Caco-2 (cell line): ENCODE data around the gene EGFR. TPM values are rescaled to one million over a fixed set of nuclear protein-coding genes. Genes with fewer than 3 reads are reported as not detected.

Experiments used
- BruUV-seq: library from RNA; stranded (reverse); fragments of 400-500 nt; replicated peaks from 2 replicates; lab custom pipeline; 2021; lab: Mats Ljungman, UMichigan
- CTCF ChIA-PET: fragments of 300-600 bp; sonication (Branson Sonifier 250); formaldehyde crosslinking; loops from one replicate; lab custom pipeline; 2022; ENCODE audit warnings: antibody characterized with exemption; lab: Charles Lee
- POLR2A ChIA-PET: fragments of 300-600 bp; sonication (Branson Sonifier 250); formaldehyde crosslinking; loops from one replicate; lab custom pipeline; 2022; ENCODE audit warnings: antibody characterized with exemption; lab: Charles Lee
- DNase-seq, 2 experiments: peaks; one replicate each; pipeline versions ENCODE4 v3.0.0 to v3.0.0-alpha.2; 2020 to 2022
- H3K27me3 ChIP-seq: replicated peaks from 2 replicates; pipeline ENCODE4 v1.6.0; 2011; ENCODE audit warnings: low read length; ENCODE audit not compliant: control insufficient read depth, insufficient read depth
- H3K36me3 ChIP-seq: 2 replicates; pipeline ENCODE4 v1.5.1; 2011; ENCODE audit warnings: low read length; ENCODE audit not compliant: control insufficient read depth, insufficient read depth
- H3K4me1 ChIP-seq: fragments of 250-450 bp; sonication (Bioruptor Pico); 2 replicates; pipeline ENCODE4 v1.5.1; 2020; ENCODE audit warnings: mild to moderate bottlenecking
- H3K4me3 ChIP-seq: 2 replicates; pipeline ENCODE4 v1.5.1; 2011; ENCODE audit warnings: low read depth, mild to moderate bottlenecking, control low read depth, low read length
- H3K9me3 ChIP-seq: fragments of 250-450 bp; sonication (Bioruptor Pico); 2 replicates; pipeline ENCODE4 v1.5.1; 2020; ENCODE audit warnings: mild to moderate bottlenecking, moderate library complexity
- H3K27ac Mint-ChIP-seq: one replicate; pipeline ENCODE4 v1.8.0; 2022; ENCODE audit warnings: mixed read lengths; ENCODE audit not compliant: unreplicated experiment
- H3K27me3 Mint-ChIP-seq: one replicate; pipeline ENCODE4 v1.8.0; 2022; ENCODE audit warnings: mixed read lengths; ENCODE audit not compliant: insufficient read depth, unreplicated experiment
- H3K36me3 Mint-ChIP-seq: one replicate; pipeline ENCODE4 v1.8.0; 2022; ENCODE audit warnings: mild to moderate bottlenecking, mixed read lengths; ENCODE audit not compliant: insufficient read depth, unreplicated experiment
- H3K4me1 Mint-ChIP-seq: one replicate; pipeline ENCODE4 v1.8.0; 2022; ENCODE audit warnings: low read depth, mixed read lengths; ENCODE audit not compliant: unreplicated experiment
- H3K4me3 Mint-ChIP-seq: one replicate; pipeline ENCODE4 v1.8.0; 2022; ENCODE audit warnings: mild to moderate bottlenecking, moderate library complexity, mixed read lengths; ENCODE audit not compliant: unreplicated experiment
- H3K9me3 Mint-ChIP-seq: one replicate; pipeline ENCODE4 v1.8.0; 2022; ENCODE audit warnings: mixed read lengths; ENCODE audit not compliant: unreplicated experiment
- CTCF ChIP-seq, 2 experiments: fragments of 200-600 bp in 1 of 2; IDR thresholded peaks; 1 replicate in 1 of 2; 2 replicates in 1 of 2; pipeline versions ENCODE4 v1.5.1 to v1.8.0; 2011 to 2022; ENCODE audit warnings: antibody characterized with exemption in 1 of 2, control low read depth in 1 of 2, inconsistent platforms in 1 of 2, low read depth in 1 of 2, low read length in 1 of 2, mild to moderate bottlenecking in 1 of 2, moderate library complexity in 1 of 2; ENCODE audit not compliant: insufficient read depth in 1 of 2, severe bottlenecking in 1 of 2, unreplicated experiment in 1 of 2
- intact Hi-C: fragments of 100-400 bp; cut with micrococcal nuclease; formaldehyde crosslinking; loops from one replicate; pipeline ENCODE4 v1.10.0; 2022; ENCODE audit not compliant: unreplicated experiment
- total RNA-seq: library from RNA; stranded (reverse); gene quantifications from 2 replicates; pipeline ENCODE4 v1.2.3, GENCODE V29; 2022

Gene EGFR
- total RNA-seq, 1 experiment from 2014 or later = 60.1 TPM

GRCh38 chr7:55132550-55132889 is 113.7 kb downstream of the EGFR start:
- no peak overlapping the region for H3K4me3 ChIP-seq
- H3K9me3 ChIP-seq = no peaks in the 10 kb centered on the region
- CTCF ChIA-PET = interaction anchor here (1.2 to 1.3 kb wide), 2 partner anchors 49 to 255 kb away, joined by 3 read pairs; no protein-coding TSS in a partner anchor
- H3K27me3 ChIP-seq = no peaks in the 10 kb centered on the region
- H3K27ac Mint-ChIP-seq = peak overlapping the region; percentile 72
- BruUV-seq = no TSS peak
- DNase-seq = no peak
- no peaks in the 10 kb centered on the region for H3K9me3 Mint-ChIP-seq
- intact Hi-C loops = no loop called here
- H3K36me3 Mint-ChIP-seq = no peaks in the 10 kb centered on the region
- TF ChIP-seq CTCF (IDR thresholded peaks at IDR 0.05; ENCODE audit: insufficient read depth in 1 of 2, low read depth in 1 of 2, low read length in 1 of 2, severe bottlenecking in 1 of 2, unreplicated experiment in 1 of 2) = no peak
- no peaks in the 10 kb centered on the region for H3K36me3 ChIP-seq
- H3K4me1 ChIP-seq = peaks cover 40% of the 10 kb centered on the region
- peaks cover 26% of the 10 kb centered on the region for H3K4me1 Mint-ChIP-seq
- POLR2A ChIA-PET = no interaction called here
- no peaks in the 10 kb centered on the region for H3K27me3 Mint-ChIP-seq
- H3K4me3 Mint-ChIP-seq = peak overlapping the region; percentile 13

- Mint-ChIP-seq H3K27ac (peak overlapping the region; percentile 72), H3K27me3 (no peaks in the 10 kb centered on the region), H3K4me3 (peak overlapping the region; percentile 13), H3K4me1 (peaks cover 26% of the 10 kb centered on the region), H3K9me3 (no peaks in the 10 kb centered on the region), H3K36me3 (no peaks in the 10 kb centered on the region)
- BruUV-seq = no TSS peak
- H3K36me3 ChIP-seq = no peaks in the 10 kb centered on the region
- ChIA-PET CTCF (interaction anchor here (0.6 to 1.3 kb wide), 5 partner anchors 12 to 347 kb away, joined by 3 to 7 read pairs (median 3); no protein-coding TSS in a partner anchor), POLR2A (no interaction called here)
- no peaks in the 10 kb centered on the region for H3K27me3 ChIP-seq
- H3K4me3 ChIP-seq = no peak overlapping the region
- intact Hi-C loops = no loop called here
- no peaks in the 10 kb centered on the region for H3K9me3 ChIP-seq
- DNase-seq = peak; percentile 29 to 70
- TF ChIP-seq CTCF (IDR thresholded peaks at IDR 0.05; ENCODE audit: insufficient read depth in 1 of 2, low read depth in 1 of 2, low read length in 1 of 2, severe bottlenecking in 1 of 2, unreplicated experiment in 1 of 2) = no peak
- peaks cover 40% of the 10 kb centered on the region for H3K4me1 ChIP-seq
These were observed 114.2 kb downstream of the EGFR start for GRCh38 chr7:55132890-55133551.

- intact Hi-C loops = loop anchor here (2.0 kb wide), 2 partner anchors 13 to 47 kb away; no protein-coding TSS in a partner anchor
- no peak overlapping the region for H3K4me3 Mint-ChIP-seq
- H3K36me3 ChIP-seq = no peaks in the 10 kb centered on the region
- H3K9me3 Mint-ChIP-seq = no peaks in the 10 kb centered on the region
- H3K27me3 ChIP-seq = no peaks in the 10 kb centered on the region
- no peak overlapping the region for H3K4me3 ChIP-seq
- peaks cover 40% of the 10 kb centered on the region for H3K4me1 ChIP-seq
- no TSS peak for BruUV-seq
- H3K36me3 Mint-ChIP-seq = no peaks in the 10 kb centered on the region
- peaks cover 25% of the 10 kb centered on the region for H3K4me1 Mint-ChIP-seq
- H3K9me3 ChIP-seq = no peaks in the 10 kb centered on the region
- peak overlapping the region; percentile 72 for H3K27ac Mint-ChIP-seq
- ChIA-PET POLR2A (no interaction called here), CTCF (interaction anchor here (0.6 to 1.3 kb wide), 4 partner anchors 12 to 347 kb away, joined by 3 to 7 read pairs (median 3); no protein-coding TSS in a partner anchor)
- no peak for TF ChIP-seq CTCF (IDR thresholded peaks at IDR 0.05; ENCODE audit: insufficient read depth in 1 of 2, low read depth in 1 of 2, low read length in 1 of 2, severe bottlenecking in 1 of 2, unreplicated experiment in 1 of 2)
- H3K27me3 Mint-ChIP-seq = no peaks in the 10 kb centered on the region
- no peak for DNase-seq
These were observed 115.0 kb downstream of the EGFR start for GRCh38 chr7:55133630-55134358.
